CD4-positive, alpha-beta T cell (primary cell): Measurements from ENCODE around the gene PUSL1. TPM values are rescaled to one million over a fixed set of nuclear protein-coding genes. Genes with fewer than 3 reads are reported as not detected.

ENCODE experiments used
- ATAC-seq: fragments of 200-7000 bp; cut with Tn5 transposase; one replicate; pipeline ENCODE4 v1.10.0; 2022; ENCODE audit warnings: mild to moderate bottlenecking; ENCODE audit not compliant: poor library complexity
- CTCF ChIA-PET: fragments of 350-600 bp; sonication (Branson Sonifier 250); formaldehyde crosslinking; loops from one replicate; lab custom pipeline; 2021; ENCODE audit warnings: antibody characterized with exemption, inconsistent platforms; lab: Charles Lee
- POLR2A ChIA-PET: fragments of 350-600 bp; sonication (Branson Sonifier 250); formaldehyde crosslinking; loops from one replicate; lab custom pipeline; 2021; ENCODE audit warnings: antibody characterized with exemption, inconsistent platforms; lab: Charles Lee
- DNase-seq, 14 experiments: peaks; one replicate each; pipeline ENCODE4 v3.0.0-alpha.2; 2013 to 2020; ENCODE audit warnings: mixed read lengths in 2 of 14
- H3K27ac ChIP-seq, 2 donors: one replicate each; pipeline versions ENCODE4 v1.5.1 to v1.7.0; 2013; ENCODE audit warnings: low read length in 2 of 2, low read depth in 1 of 2, mild to moderate bottlenecking in 1 of 2
- H3K27me3 ChIP-seq, 2 experiments: 1 replicate in 1 of 2; 2 replicates in 1 of 2; pipeline versions ENCODE4 v1.6.1 to v1.7.0; 2013; ENCODE audit warnings: low read length in 2 of 2, control low read depth in 1 of 2, mild to moderate bottlenecking in 1 of 2, moderate library complexity in 1 of 2; ENCODE audit not compliant: insufficient read depth in 2 of 2, control insufficient read depth in 1 of 2
- H3K36me3 ChIP-seq: one replicate; pipeline ENCODE4 v1.6.1; 2013; ENCODE audit warnings: low read length, control low read depth; ENCODE audit not compliant: insufficient read depth
- H3K4me1 ChIP-seq: one replicate; pipeline ENCODE4 v1.6.1; 2013; ENCODE audit warnings: low read length, control low read depth; ENCODE audit not compliant: insufficient read depth
- H3K4me3 ChIP-seq: one replicate; pipeline ENCODE4 v1.5.1; 2013; ENCODE audit warnings: mild to moderate bottlenecking, low read length, moderate library complexity
- H3K9me3 ChIP-seq, 2 experiments: 1 replicate in 1 of 2; 2 replicates in 1 of 2; pipeline versions ENCODE4 v1.6.1 to v1.7.0; 2013; ENCODE audit warnings: low read length in 2 of 2, mild to moderate bottlenecking in 2 of 2, control low read depth in 1 of 2, moderate library complexity in 1 of 2; ENCODE audit not compliant: control insufficient read depth in 1 of 2, insufficient read depth in 1 of 2
- H3K27ac Mint-ChIP-seq: one replicate; pipeline ENCODE4 v1.8.0; 2020; ENCODE audit warnings: mixed read lengths
- H3K27me3 Mint-ChIP-seq: one replicate; pipeline ENCODE4 v1.8.0; 2021; ENCODE audit warnings: mixed read lengths
- H3K36me3 Mint-ChIP-seq: one replicate; pipeline ENCODE4 v1.8.0; 2021; ENCODE audit warnings: low read depth, mixed read lengths
- H3K4me1 Mint-ChIP-seq: one replicate; pipeline ENCODE4 v1.8.0; 2021; ENCODE audit warnings: low read depth, mixed read lengths
- H3K4me3 Mint-ChIP-seq: one replicate; pipeline ENCODE4 v1.8.0; 2020; ENCODE audit warnings: mild to moderate bottlenecking, mixed read lengths
- H3K9me3 Mint-ChIP-seq: one replicate; pipeline ENCODE4 v1.8.0; 2020; ENCODE audit warnings: mixed read lengths
- intact Hi-C, 2 experiments: fragments of 100-400 bp; cut with DNase I in 1 of 2; cut with micrococcal nuclease in 1 of 2; formaldehyde crosslinking; loops; one replicate each; pipeline versions ENCODE4 v1.15.1 to v1.9.0; 2023 to 2025; cut with DNase I, micrococcal nuclease
- microRNA-seq: library from miRNA; unstranded; fragments of <30 nt; microRNA quantifications from one replicate; pipeline ENCODE4 v1.2.0, GENCODE V29; 2021; ENCODE audit warnings: borderline microRNAs expressed, borderline replicate concordance
- total RNA-seq, 174 experiments: library from RNA in 2 of 174; stranded (reverse) in 2 of 174; gene quantifications; one replicate each; pipeline ENCODE4 v1.2.3 and lab custom pipeline; 2021 to 2026
- TF ChIP-seq, protein P1 (sequence below): fragments of 200-600 bp; IDR thresholded peaks from one replicate; pipeline ENCODE4 v1.8.0; 2022; ENCODE audit warnings: antibody characterized with exemption, mild to moderate bottlenecking

PUSL1 gene
- total RNA-seq, 2 experiments from 2014 or later, result 18.1 to 19.2 TPM

DNA sequence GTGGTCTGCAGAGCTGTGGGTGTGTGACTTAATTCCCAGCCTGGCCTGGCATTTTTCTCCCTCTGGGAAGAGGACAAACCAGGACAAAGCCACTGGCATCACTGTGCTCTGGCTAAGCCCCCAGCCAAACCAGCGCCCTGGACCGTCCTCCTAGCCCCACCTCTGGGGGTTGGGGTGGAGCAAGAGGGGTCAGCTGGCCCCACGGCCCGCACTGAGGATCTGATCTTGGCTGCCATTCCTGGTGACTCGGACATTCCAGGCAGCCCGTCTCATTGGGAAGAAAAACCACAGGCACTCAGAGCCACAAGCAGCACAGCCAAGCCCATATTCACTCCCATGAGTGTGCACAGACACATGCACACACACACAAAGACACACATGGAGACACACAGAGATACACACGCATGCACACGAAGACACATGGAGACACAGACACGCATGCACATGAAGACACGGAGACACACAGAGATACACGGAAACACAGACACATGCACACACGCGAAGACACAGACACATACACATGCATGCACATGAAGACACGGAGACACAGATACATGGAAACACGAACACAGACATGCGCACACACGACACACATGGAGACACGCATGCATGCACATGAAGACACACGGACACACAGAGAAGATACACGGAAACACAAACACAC is 52.2 kb downstream of the PUSL1 start:
- POLR2A ChIA-PET, result no interaction called here
- Mint-ChIP-seq H3K27ac (no peak overlapping the region), H3K9me3 (no peaks in the 10 kb centered on the region), H3K4me1 (peaks cover 12% of the 10 kb centered on the region), H3K4me3 (no peak overlapping the region), H3K36me3 (no peaks in the 10 kb centered on the region), H3K27me3 (peaks cover 26% of the 10 kb centered on the region)
- CTCF ChIA-PET, result no interaction called here
- Histone ChIP-seq H3K27me3 (peaks cover 22 to 26% of the 10 kb centered on the region in 2 experiments), H3K4me1 (peaks cover 25% of the 10 kb centered on the region), H3K4me3 (no peak overlapping the region), H3K27ac (no peak overlapping the region), H3K36me3 (no peaks in the 10 kb centered on the region), H3K9me3 (peaks cover 0 to 14% of the 10 kb centered on the region in 2 experiments)
- DNase-seq, result no peak
- no peak for ATAC-seq
- TF ChIP-seq, protein P1, sequence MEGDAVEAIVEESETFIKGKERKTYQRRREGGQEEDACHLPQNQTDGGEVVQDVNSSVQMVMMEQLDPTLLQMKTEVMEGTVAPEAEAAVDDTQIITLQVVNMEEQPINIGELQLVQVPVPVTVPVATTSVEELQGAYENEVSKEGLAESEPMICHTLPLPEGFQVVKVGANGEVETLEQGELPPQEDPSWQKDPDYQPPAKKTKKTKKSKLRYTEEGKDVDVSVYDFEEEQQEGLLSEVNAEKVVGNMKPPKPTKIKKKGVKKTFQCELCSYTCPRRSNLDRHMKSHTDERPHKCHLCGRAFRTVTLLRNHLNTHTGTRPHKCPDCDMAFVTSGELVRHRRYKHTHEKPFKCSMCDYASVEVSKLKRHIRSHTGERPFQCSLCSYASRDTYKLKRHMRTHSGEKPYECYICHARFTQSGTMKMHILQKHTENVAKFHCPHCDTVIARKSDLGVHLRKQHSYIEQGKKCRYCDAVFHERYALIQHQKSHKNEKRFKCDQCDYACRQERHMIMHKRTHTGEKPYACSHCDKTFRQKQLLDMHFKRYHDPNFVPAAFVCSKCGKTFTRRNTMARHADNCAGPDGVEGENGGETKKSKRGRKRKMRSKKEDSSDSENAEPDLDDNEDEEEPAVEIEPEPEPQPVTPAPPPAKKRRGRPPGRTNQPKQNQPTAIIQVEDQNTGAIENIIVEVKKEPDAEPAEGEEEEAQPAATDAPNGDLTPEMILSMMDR, result no peak
- intact Hi-C loops, result no loop called here

Small RNAs within 50 kb of the gene (microRNA-seq; reads per million reads assigned to microRNA genes)
- 2.0 reads per million, percentile 5 among the genes with 10 or more reads in this experiment for gene MIR6726
- not detected for gene MIR6727
- not detected for gene MIR6808

Other genes with a start within 250 kb of the PUSL1 start
- not detected for gene RNF223, start 234.3 kb upstream of the PUSL1 start, total RNA-seq
- 10 to 100 TPM; 11.1 to 11.3 TPM for gene C1orf159, start 192.5 kb upstream of the PUSL1 start, total RNA-seq
- gene TTLL10, start 134.7 kb upstream of the PUSL1 start, total RNA-seq, result under 1 TPM; 0.11 to 0.59 TPM
- gene TNFRSF18, start 102.0 kb upstream of the PUSL1 start, total RNA-seq, result 10 to 100 TPM; 14.8 to 17.8 TPM
- 10 to 100 TPM; 27.6 to 28.6 TPM for gene TNFRSF4, start 94.4 kb upstream of the PUSL1 start, total RNA-seq
- 10 to 100 TPM; 66.3 to 71.0 TPM for gene SDF4, start 76.6 kb upstream of the PUSL1 start, total RNA-seq
- 1 to 10 TPM; 4.9 to 5.1 TPM for gene B3GALT6, start 76.4 kb upstream of the PUSL1 start, total RNA-seq
- gene C1QTNF12, start 61.9 kb upstream of the PUSL1 start, total RNA-seq, result 1 to 10 TPM; 3.4 to 4.8 TPM
- gene UBE2J2, start 34.7 kb upstream of the PUSL1 start, total RNA-seq, result 10 to 100 TPM; 41.4 to 41.5 TPM
- gene SCNN1D, start 28.2 kb upstream of the PUSL1 start, total RNA-seq, result 10 to 100 TPM; 12.0 to 13.3 TPM
- gene ACAP3, start 667 bp upstream of the PUSL1 start, total RNA-seq, result 10 to 100 TPM; 45.3 to 46.4 TPM
- 100 to 1,000 TPM; 130 to 137 TPM for gene INTS11, start 16.1 kb downstream of the PUSL1 start, total RNA-seq
- gene CPTP, start 16.2 kb downstream of the PUSL1 start, total RNA-seq, result 10 to 100 TPM; 11.6 to 12.9 TPM
- gene TAS1R3, start 22.7 kb downstream of the PUSL1 start, total RNA-seq, result 1 to 10 TPM; 3.3 to 3.4 TPM
- gene DVL1, start 40.8 kb downstream of the PUSL1 start, total RNA-seq, result 10 to 100 TPM; 44.9 to 45.5 TPM
- 1 to 10 TPM; 1.6 to 2.9 TPM for gene MXRA8, start 50.0 kb downstream of the PUSL1 start, total RNA-seq
- gene AURKAIP1, start 66.6 kb downstream of the PUSL1 start, total RNA-seq, result 10 to 100 TPM; 59.2 to 64.6 TPM
- gene CCNL2, start 90.7 kb downstream of the PUSL1 start, total RNA-seq, result 100 to 1,000 TPM; 274 to 281 TPM
- gene MRPL20, start 98.7 kb downstream of the PUSL1 start, total RNA-seq, result 100 to 1,000 TPM in 1 of 2 experiments, 10 to 100 TPM in 1; 99.9 to 103 TPM
- not detected for gene ANKRD65, start 112.7 kb downstream of the PUSL1 start, total RNA-seq
- not detected for gene VWA1, start 127.1 kb downstream of the PUSL1 start, total RNA-seq
- gene ATAD3C, start 141.1 kb downstream of the PUSL1 start, total RNA-seq, result under 1 TPM; 0.28 to 0.74 TPM
- gene ATAD3B, start 163.2 kb downstream of the PUSL1 start, total RNA-seq, result 10 to 100 TPM; 44.3 to 49.1 TPM
- 10 to 100 TPM; 17.0 to 19.5 TPM for gene ATAD3A, start 203.6 kb downstream of the PUSL1 start, total RNA-seq
- gene TMEM240, start 232.0 kb downstream of the PUSL1 start, total RNA-seq, result 1 to 10 TPM in 1 of 2 experiments, under 1 TPM in 1; 0.75 to 1.5 TPM